ENCODE measurements around the gene TOR1AIP2. TPM values are rescaled to one million over a fixed set of nuclear protein-coding genes. Genes with fewer than 3 reads are reported as not detected.

TOR1AIP2 gene
- total RNA-seq, 2 experiments from 2014 or later, result 48.0 to 49.0 TPM

- H3K4me3 Mint-ChIP-seq, result no peak overlapping the region
- no peaks in the 10 kb centered on the region for H3K4me1 Mint-ChIP-seq (ENCODE audit: low read depth)
- peaks cover under 1% of the 10 kb centered on the region for H3K27me3 Mint-ChIP-seq (ENCODE audit: low read depth)
- ATAC-seq, result no peak
- ChIA-PET POLR2A (no interaction called here), CTCF (interaction anchor here (1.0 to 1.9 kb wide), 2 partner anchors 11 kb away, joined by 3 to 7 read pairs; no protein-coding TSS in a partner anchor)
- no peaks in the 10 kb centered on the region for H3K9me3 Mint-ChIP-seq (ENCODE audit: insufficient read depth)
- no peaks in the 10 kb centered on the region for H3K36me3 Mint-ChIP-seq (ENCODE audit: low read depth)
- no peak overlapping the region for H3K27ac Mint-ChIP-seq
- DNase-seq, result no peak
These were observed 73.7 kb downstream of the TOR1AIP2 start for GRCh38 chr1:179803918-179804317.

GRCh38 chr1:179803104-179803503, 74.5 kb downstream of the TOR1AIP2 start:
- Mint-ChIP-seq H3K4me1 (ENCODE audit: low read depth) (no peaks in the 10 kb centered on the region), H3K36me3 (ENCODE audit: low read depth) (no peaks in the 10 kb centered on the region), H3K4me3 (no peak overlapping the region), H3K9me3 (ENCODE audit: insufficient read depth) (no peaks in the 10 kb centered on the region), H3K27me3 (ENCODE audit: low read depth) (peaks cover 2% of the 10 kb centered on the region), H3K27ac (no peak overlapping the region)
- POLR2A ChIA-PET, result no interaction called here
- DNase-seq, result no peak
- CTCF ChIA-PET, result interaction anchor here (0.9 to 1.9 kb wide), 2 partner anchors 12 to 96 kb away, joined by 3 to 7 read pairs; no protein-coding TSS in a partner anchor
- ATAC-seq, result no peak

- DNase-seq, result no peak
- ChIA-PET POLR2A (no interaction called here), CTCF (interaction anchor here (1.0 to 3.4 kb wide), 2 partner anchors 10 to 14 kb away, joined by 4 to 12 read pairs; no protein-coding TSS in a partner anchor)
- Mint-ChIP-seq H3K4me1 (ENCODE audit: low read depth) (no peaks in the 10 kb centered on the region), H3K4me3 (no peak overlapping the region), H3K36me3 (ENCODE audit: low read depth) (no peaks in the 10 kb centered on the region), H3K27me3 (ENCODE audit: low read depth) (peaks cover 2% of the 10 kb centered on the region), H3K27ac (no peak overlapping the region), H3K9me3 (ENCODE audit: insufficient read depth) (no peaks in the 10 kb centered on the region)
- no peak for ATAC-seq
These were observed 77.1 kb downstream of the TOR1AIP2 start for GRCh38 chr1:179800481-179800880.

GRCh38 chr1:179798864-179799516, 78.6 kb downstream of the TOR1AIP2 start:
- no peaks in the 10 kb centered on the region for H3K36me3 Mint-ChIP-seq (ENCODE audit: low read depth)
- CTCF ChIA-PET, result interaction anchor here (1.3 to 3.4 kb wide), 3 partner anchors 11 to 92 kb away, joined by 4 to 12 read pairs (median 6); no protein-coding TSS in a partner anchor
- POLR2A ChIA-PET, result no interaction called here
- ATAC-seq, result no peak
- H3K4me1 Mint-ChIP-seq (ENCODE audit: low read depth), result no peaks in the 10 kb centered on the region
- H3K9me3 Mint-ChIP-seq (ENCODE audit: insufficient read depth), result no peaks in the 10 kb centered on the region
- no peak for DNase-seq
- no peak overlapping the region for H3K4me3 Mint-ChIP-seq
- H3K27me3 Mint-ChIP-seq (ENCODE audit: low read depth), result peaks cover 2% of the 10 kb centered on the region
- H3K27ac Mint-ChIP-seq, result no peak overlapping the region

- no peak overlapping the region for H3K27ac Mint-ChIP-seq
- H3K36me3 Mint-ChIP-seq (ENCODE audit: low read depth), result no peaks in the 10 kb centered on the region
- ChIA-PET CTCF (interaction anchor here (1.3 to 1.6 kb wide), 2 partner anchors 11 to 92 kb away, joined by 4 to 6 read pairs; no protein-coding TSS in a partner anchor), POLR2A (no interaction called here)
- no peaks in the 10 kb centered on the region for H3K9me3 Mint-ChIP-seq (ENCODE audit: insufficient read depth)
- no peaks in the 10 kb centered on the region for H3K4me1 Mint-ChIP-seq (ENCODE audit: low read depth)
- no peak for ATAC-seq
- no peak for DNase-seq
- peaks cover 2% of the 10 kb centered on the region for H3K27me3 Mint-ChIP-seq (ENCODE audit: low read depth)
- no peak overlapping the region for H3K4me3 Mint-ChIP-seq
These were observed 79.3 kb downstream of the TOR1AIP2 start for GRCh38 chr1:179798213-179798863.

GRCh38 chr1:179794669-179795068, 82.9 kb downstream of the TOR1AIP2 start:
- Mint-ChIP-seq H3K36me3 (ENCODE audit: low read depth) (no peaks in the 10 kb centered on the region), H3K27me3 (ENCODE audit: low read depth) (peaks cover 5% of the 10 kb centered on the region), H3K27ac (no peak overlapping the region), H3K4me1 (ENCODE audit: low read depth) (no peaks in the 10 kb centered on the region), H3K4me3 (no peak overlapping the region), H3K9me3 (ENCODE audit: insufficient read depth) (no peaks in the 10 kb centered on the region)
- ChIA-PET POLR2A (no interaction called here), CTCF (interaction anchor here (2.8 to 3.0 kb wide), 2 partner anchors 15 to 20 kb away, joined by 8 to 14 read pairs; no protein-coding TSS in a partner anchor)
- no peak for DNase-seq
- ATAC-seq, result no peak

- Mint-ChIP-seq H3K4me3 (no peak overlapping the region), H3K9me3 (ENCODE audit: insufficient read depth) (no peaks in the 10 kb centered on the region), H3K4me1 (ENCODE audit: low read depth) (no peaks in the 10 kb centered on the region), H3K27ac (no peak overlapping the region), H3K36me3 (ENCODE audit: low read depth) (no peaks in the 10 kb centered on the region), H3K27me3 (ENCODE audit: low read depth) (peaks cover 8% of the 10 kb centered on the region)
- no peak for ATAC-seq
- ChIA-PET CTCF (interaction anchor here (3.0 kb wide), 1 partner anchor 21 kb away, joined by 8 read pairs; no protein-coding TSS in a partner anchor), POLR2A (no interaction called here)
- DNase-seq, result no peak
These were observed 83.5 kb downstream of the TOR1AIP2 start for GRCh38 chr1:179794146-179794545.

GRCh38 chr1:179793281-179793680, 84.3 kb downstream of the TOR1AIP2 start:
- no peak for ATAC-seq
- CTCF ChIA-PET, result interaction anchor here (1.6 to 3.0 kb wide), 3 partner anchors 16 to 87 kb away, joined by 4 to 8 read pairs (median 6); no protein-coding TSS in a partner anchor

More at GRCh38 chr1:179793281-179793680, 84.3 kb downstream of the TOR1AIP2 start:
- no peak overlapping the region for H3K4me3 Mint-ChIP-seq
- DNase-seq, result no peak
- H3K27ac Mint-ChIP-seq, result no peak overlapping the region
- no peaks in the 10 kb centered on the region for H3K4me1 Mint-ChIP-seq (ENCODE audit: low read depth)
- H3K36me3 Mint-ChIP-seq (ENCODE audit: low read depth), result no peaks in the 10 kb centered on the region
- no peaks in the 10 kb centered on the region for H3K9me3 Mint-ChIP-seq (ENCODE audit: insufficient read depth)
- POLR2A ChIA-PET, result no interaction called here
- peaks cover 7% of the 10 kb centered on the region for H3K27me3 Mint-ChIP-seq (ENCODE audit: low read depth)

Other genes starting within 250 kb of the TOR1AIP2 start
- gene FAM163A, start 134.5 kb downstream of the TOR1AIP2 start, total RNA-seq, result not detected
- gene TOR1AIP1, start 4.5 kb upstream of the TOR1AIP2 start, total RNA-seq, result 10 to 100 TPM; 67.7 to 71.0 TPM
- 10 to 100 TPM; 59.3 to 65.1 TPM for gene CEP350, start 77.0 kb upstream of the TOR1AIP2 start, total RNA-seq

All from activated CD8-positive, alpha-beta T cell treated with anti-CD3 and anti-CD28 coated beads, Interleukin-2, amount 10 ng/mL, durations not matched to agents 7 days and 5 days (primary cell).